Neural progenitor cell (in vitro differentiated cells): Measurements from ENCODE around the gene CLDN4.

Source experiments
- CTCF ChIP-seq: fragments of 200-600 bp; sonication (generic); IDR thresholded peaks from 2 replicates; pipeline ENCODE4 v1.5.1; 2017; ENCODE audit warnings: antibody characterized with exemption, mild to moderate bottlenecking
- EZH2 ChIP-seq: fragments of 200-600 bp; sonication (generic); IDR thresholded peaks from 2 replicates; pipeline ENCODE4 v1.6.1; 2017; ENCODE audit warnings: antibody characterized with exemption, mild to moderate bottlenecking, moderate library complexity

DNA sequence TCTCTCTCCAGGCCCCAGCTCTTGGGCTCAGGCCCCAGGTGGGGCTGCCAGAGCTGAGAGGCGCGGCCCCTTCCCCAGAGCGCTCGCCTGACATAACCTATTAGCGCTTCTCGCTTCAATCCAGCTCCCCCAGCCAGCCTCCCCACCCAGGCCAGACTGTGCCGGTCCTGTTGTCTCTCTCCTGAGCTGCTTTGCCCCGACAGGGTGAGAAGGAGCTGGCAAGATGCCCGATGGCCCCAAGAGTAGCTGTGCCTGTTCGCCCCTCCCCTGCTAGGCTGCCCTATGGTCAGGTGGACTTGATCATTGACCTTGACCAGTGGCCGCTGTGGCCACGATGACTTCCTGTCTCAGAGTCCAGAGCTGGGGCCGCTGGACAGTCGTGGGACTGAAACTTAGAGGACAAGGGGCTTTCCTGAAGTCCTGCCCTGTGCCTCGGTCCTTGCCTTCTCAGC lies 39.3 kb downstream of the CLDN4 start:
- TF ChIP-seq CTCF (no peak), EZH2 (no peak)
